GM21447 (cell line): Measurements from ENCODE around the gene GPR158.

Experiments used
- ATAC-seq: cut with Tn5 transposase; IDR thresholded peaks from one replicate; pipeline ENCODE4 v1.9.1; 2021; ENCODE audit not compliant: unreplicated experiment

The GPR158 gene

DNA sequence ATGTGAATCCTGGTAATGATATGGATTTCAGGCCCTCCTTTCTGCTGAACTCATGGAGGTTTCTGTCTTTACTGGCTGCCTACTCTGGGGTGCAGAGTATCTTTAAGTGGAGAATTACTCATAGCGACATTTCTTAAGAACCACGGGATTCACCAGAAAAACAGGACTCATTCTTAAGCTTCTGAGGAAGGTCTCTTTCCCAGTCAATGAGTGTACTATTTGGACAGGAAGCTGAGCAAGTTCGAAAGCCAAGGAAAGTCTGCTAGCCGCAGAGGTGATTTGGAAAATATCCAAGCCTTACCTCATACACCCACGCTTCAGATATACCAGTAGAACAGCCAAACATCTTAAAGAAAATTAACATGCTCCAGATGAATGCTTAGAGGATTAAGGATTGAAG, 381.7 kb downstream of the GPR158 start:
- ATAC-seq, result no peak

DNA sequence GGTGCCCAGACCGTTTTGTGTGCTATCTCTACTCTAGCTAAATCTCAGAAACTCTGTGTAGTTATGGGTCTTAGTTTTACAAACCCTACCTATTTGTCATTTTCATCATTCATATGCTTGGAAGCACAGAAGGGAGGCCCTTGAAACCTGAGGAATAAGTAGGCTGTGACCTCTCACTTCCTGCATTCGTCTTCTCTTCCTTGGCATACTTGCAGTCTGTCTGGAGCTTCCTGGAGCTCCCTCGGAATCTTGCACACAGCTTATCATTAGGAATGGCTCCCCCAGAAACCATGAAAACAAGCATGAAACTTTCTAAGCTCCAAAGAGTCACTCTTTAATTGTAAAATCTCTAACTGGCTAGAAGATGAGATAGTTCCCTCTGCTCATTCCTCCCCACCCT, 382.3 kb downstream of the GPR158 start:
- no peak for ATAC-seq

GRCh38 chr10:25561758-25562157, 387.0 kb downstream of the GPR158 start:
- ATAC-seq, result no peak

- no peak for ATAC-seq
These were observed 387.7 kb downstream of the GPR158 start for GRCh38 chr10:25562547-25562946.

GRCh38 chr10:25564351-25564750, 389.6 kb downstream of the GPR158 start:
- no peak for ATAC-seq

DNA sequence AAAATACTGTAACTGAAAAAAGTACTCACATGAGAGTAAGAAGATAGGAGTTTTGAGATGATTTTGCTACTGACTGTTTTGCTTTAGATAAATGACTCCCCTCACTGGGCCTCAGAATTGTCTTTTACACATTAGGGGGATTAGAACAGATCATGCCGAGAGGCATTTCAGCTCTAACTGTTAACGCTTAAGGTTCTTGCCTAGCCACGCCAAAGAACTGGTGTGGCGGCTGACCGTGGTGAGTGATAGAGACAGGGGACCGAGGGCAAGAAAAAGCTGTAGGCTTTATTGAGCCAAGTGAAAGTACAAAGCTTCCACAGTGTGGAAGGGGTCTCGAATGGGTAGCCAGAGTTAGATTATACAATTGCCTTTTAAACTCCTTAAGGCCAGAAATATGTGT, 390.8 kb downstream of the GPR158 start:
- no peak for ATAC-seq

DNA sequence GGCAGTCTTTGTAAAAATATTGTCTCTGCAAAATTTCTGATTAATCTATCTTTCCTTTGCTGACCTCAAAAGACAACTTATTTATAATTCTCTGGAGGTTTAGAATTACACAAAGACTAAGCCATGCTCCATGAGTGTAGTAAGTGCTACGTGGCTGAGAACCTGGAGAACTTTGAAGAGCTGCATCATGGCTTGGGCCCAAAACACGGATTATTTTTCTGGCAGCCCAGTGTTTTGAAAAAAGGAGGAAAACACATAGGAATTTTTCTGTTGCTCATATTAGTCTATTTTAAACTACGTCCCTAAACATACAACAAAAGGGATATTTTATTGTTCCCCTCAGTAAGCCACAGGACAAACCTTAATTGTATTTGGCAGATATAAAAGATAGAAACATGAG, 398.5 kb downstream of the GPR158 start:
- ATAC-seq, result no peak

- no peak for ATAC-seq
These were observed 400.5 kb downstream of the GPR158 start for GRCh38 chr10:25575343-25575742.

- no peak for ATAC-seq
These were observed 403.3 kb downstream of the GPR158 start for GRCh38 chr10:25578061-25578460.

GRCh38 chr10:25582961-25583360, 408.2 kb downstream of the GPR158 start:
- ATAC-seq, result no peak

GRCh38 chr10:25600651-25601050, 425.9 kb downstream of the GPR158 start:
- no peak for ATAC-seq

GRCh38 chr10:25604591-25604990, 429.8 kb downstream of the GPR158 start:
- ATAC-seq, result no peak

- no peak for ATAC-seq
These were observed 439.9 kb downstream of the GPR158 start for GRCh38 chr10:25614652-25615051.

- no peak for ATAC-seq
These were observed 441.1 kb downstream of the GPR158 start for GRCh38 chr10:25615926-25616325.

- no peak for ATAC-seq
These were observed 442.2 kb downstream of the GPR158 start for GRCh38 chr10:25616903-25617592.

DNA sequence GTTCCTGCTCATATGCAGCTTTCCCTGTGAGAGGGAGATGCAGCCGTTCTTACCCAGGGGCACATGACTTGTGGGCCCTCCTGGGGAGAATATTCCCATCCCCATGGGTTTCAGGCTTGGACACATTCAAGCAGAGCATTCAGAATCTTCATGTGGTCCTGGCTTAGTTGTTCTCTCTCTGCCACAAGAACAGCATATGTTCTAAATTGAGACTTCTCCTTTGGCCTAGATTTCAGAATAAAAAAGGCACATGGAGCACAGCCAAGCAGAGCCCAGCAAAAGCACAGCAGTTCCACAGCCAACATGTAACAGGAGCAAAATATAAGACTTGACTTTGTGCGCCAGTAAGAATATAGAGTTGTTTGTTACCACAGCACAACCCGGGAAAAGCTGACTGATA, 452.8 kb downstream of the GPR158 start:
- no peak for ATAC-seq

DNA sequence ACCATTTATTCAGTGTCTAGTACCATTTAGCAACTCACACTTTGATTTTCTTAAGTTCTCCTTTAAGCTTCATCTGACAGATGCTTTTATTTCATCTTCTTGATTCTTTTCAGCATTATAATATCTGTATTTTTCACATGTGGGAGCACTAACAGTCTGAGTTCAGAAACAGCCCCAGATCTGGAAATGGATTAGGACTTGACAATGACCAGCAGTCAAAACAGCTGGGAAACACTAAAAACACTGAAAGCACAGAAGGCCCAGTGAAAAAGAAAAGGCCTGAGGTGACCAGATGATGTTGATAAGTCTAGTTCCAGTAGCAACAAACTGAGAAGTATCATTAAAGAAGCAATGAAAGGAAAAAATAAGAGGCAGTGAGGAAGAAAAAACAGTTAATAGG, 454.5 kb downstream of the GPR158 start:
- no peak for ATAC-seq

DNA sequence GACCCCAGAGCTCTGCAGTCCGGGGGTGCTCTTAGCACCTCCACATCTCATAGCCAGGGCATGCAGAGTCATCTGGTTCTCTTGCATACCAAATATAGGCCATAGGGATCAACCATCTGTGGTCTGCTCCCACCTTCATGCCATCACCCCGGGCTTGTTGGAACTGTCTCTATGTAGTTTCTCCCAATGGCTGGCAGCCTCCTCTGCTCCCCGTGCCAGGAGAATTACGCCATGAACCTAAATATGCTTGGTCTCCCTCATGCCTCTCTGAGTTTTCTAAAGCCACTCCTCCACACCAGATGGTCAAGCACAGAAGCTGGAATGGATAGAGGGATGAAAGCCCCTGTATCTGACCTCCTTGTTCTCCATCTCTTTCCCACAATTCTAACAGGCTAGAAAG, 456.7 kb downstream of the GPR158 start:
- no peak for ATAC-seq

DNA sequence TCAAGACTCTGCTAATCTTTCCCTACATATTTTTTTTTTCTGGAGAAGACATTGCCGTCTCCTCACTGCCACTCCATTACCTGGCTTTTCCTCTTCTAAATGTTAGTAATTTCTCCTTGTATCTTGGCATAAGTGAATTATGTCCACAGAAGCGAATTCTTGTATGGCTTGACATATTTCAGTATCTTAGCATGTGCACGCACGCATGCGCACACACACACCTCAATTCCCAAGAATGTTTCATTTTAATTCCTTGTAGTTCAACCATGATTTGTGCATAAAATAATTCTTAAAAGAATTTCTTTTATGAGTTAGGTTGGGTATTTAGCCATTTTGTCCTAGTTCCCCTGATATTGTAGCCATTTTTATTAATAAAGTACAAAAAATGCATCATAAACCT, 458.0 kb downstream of the GPR158 start:
- no peak for ATAC-seq

DNA sequence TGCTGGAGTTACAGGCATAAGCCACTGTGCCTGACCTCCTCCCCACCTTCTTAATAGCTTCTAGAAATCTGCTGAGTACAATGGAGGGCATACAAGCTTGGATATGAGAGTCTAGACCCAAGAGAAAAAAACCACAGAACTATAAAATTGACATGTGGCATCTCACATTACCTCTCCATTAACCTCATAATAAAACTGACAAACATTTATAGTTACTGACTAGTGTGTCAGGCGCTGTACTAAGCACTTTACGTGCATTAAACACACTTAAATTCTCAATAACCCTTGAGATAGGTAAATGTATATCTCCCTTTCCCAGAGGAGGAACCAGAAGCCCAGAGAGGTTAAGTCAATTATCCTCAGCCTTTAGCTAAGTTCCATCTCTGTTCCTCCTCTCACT, 458.7 kb downstream of the GPR158 start:
- ATAC-seq, result no peak

GRCh38 chr10:25639646-25640045, 464.8 kb downstream of the GPR158 start:
- no peak for ATAC-seq

DNA sequence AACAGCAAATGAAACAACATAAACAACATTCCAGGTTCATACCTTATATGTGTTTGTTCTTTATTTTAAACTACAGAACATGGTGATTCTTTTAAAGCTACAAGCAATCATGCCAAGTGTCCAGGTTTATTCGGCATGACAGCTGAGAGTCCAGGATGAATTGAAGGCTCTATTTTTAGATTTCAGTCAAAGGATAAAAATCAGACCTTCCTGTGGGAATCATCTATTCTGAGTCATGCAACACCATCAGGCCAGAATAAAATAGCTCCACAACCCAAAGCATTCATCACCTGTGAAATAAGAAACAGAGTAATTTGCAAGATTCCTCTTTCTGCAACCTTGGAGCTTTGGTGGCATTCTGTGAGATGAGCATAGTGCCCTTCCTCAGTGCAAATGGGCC, 466.8 kb downstream of the GPR158 start:
- ATAC-seq, result no peak

- ATAC-seq, result no peak
These were observed 467.9 kb downstream of the GPR158 start for GRCh38 chr10:25642721-25643120.
